ENCODE measurements around the gene UVRAG.
"Not testable (repeated sequence)": the region's sequence is repeated elsewhere in the genome, so short reads cannot be mapped to it uniquely, and the experiment has no call there.

DNA sequence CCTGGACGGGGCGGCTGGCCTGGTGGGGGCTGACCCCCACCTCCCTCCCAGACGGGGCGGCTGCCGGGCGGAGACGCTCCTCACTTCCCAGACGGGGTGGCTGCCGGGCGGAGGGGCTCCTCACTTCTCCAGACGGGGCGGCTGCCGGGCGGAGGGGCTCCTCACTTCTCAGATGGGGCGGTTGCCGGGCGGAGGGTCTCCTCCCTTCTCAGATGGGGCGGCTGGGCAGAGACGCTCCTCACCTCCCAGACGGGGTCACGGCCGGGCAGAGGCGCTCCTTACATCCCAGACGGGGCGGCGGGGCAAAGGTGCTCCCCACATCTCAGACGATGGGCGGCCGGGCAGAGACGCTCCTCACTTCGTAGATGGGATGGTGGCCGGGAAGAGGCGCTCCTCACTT, 62.9 kb downstream of the UVRAG start:
- not testable (repeated sequence) for TF ChIP-seq CTCF (IDR thresholded peaks at IDR 0.05 in 4 of 5, conservative IDR thresholded peaks at IDR 0.05 in 1 of 5); POLR2A (IDR thresholded peaks at IDR 0.05)

Measured in gastrocnemius medialis (tissue), 4 donors.